B cell (primary cell): ENCODE data around the gene CCDC28B. TPM values are rescaled to one million over a fixed set of nuclear protein-coding genes. Genes with fewer than 3 reads are reported as not detected.

Source experiments
- polyA plus RNA-seq: library from polyadenylated mRNA; depleted of rRNA; stranded (reverse); fragments of >200 nt; gene quantifications from 2 replicates; pipeline ENCODE4 v1.2.3, GENCODE V29; 2012
- total RNA-seq, 2 donors: library from RNA; stranded (reverse); fragments of 120-200 nt in 1 of 2; gene quantifications; 1 replicate in 1 of 2; 2 replicates in 1 of 2; pipeline versions ENCODE4 v1.2.3 to v1.2.4, GENCODE V29; 2013 to 2022

The CCDC28B gene
- total and polyA plus RNA-seq, 2 donors (not counting 1 experiment from before 2014, with no cell fraction given): 7.8 to 8.0 TPM

Other genes with a start within 250 kb of the CCDC28B start
- gene KHDRBS1, start 186.7 kb upstream of the CCDC28B start, total RNA-seq: 99.0 and 101 TPM in 2 replicates
- 35.7 and 50.3 TPM in 2 replicates for gene KHDRBS1, start 186.7 kb upstream of the CCDC28B start, polyA plus RNA-seq
- 28.8 and 30.9 TPM in 2 replicates for gene TMEM39B, start 127.7 kb upstream of the CCDC28B start, total RNA-seq
- 31.0 and 32.3 TPM in 2 replicates for gene TMEM39B, start 127.7 kb upstream of the CCDC28B start, polyA plus RNA-seq
- 49.9 and 54.8 TPM in 2 replicates for gene KPNA6, start 92.5 kb upstream of the CCDC28B start, total RNA-seq
- 14.0 and 14.6 TPM in 2 replicates for gene KPNA6, start 92.5 kb upstream of the CCDC28B start, polyA plus RNA-seq
- gene TXLNA, start 20.9 kb upstream of the CCDC28B start, total RNA-seq: 38.3 and 38.4 TPM in 2 replicates
- 16.9 and 23.0 TPM in 2 replicates for gene TXLNA, start 20.9 kb upstream of the CCDC28B start, polyA plus RNA-seq
- 2.0 and 2.1 TPM in 2 replicates for gene IQCC, start 5.1 kb downstream of the CCDC28B start, total RNA-seq
- gene IQCC, start 5.1 kb downstream of the CCDC28B start, polyA plus RNA-seq: 1.6 and 2.0 TPM in 2 replicates
- gene DCDC2B, start 8.5 kb downstream of the CCDC28B start, total RNA-seq: not detected in 2 replicates
- gene DCDC2B, start 8.5 kb downstream of the CCDC28B start, polyA plus RNA-seq: not detected in 2 replicates
- gene TMEM234, start 21.8 kb downstream of the CCDC28B start, total RNA-seq: 50.4 and 60.8 TPM in 2 replicates
- 22.0 and 22.3 TPM in 2 replicates for gene TMEM234, start 21.8 kb downstream of the CCDC28B start, polyA plus RNA-seq
- 87.0 and 91.0 TPM in 2 replicates for gene EIF3I, start 21.8 kb downstream of the CCDC28B start, total RNA-seq
- 130 and 153 TPM in 2 replicates for gene EIF3I, start 21.8 kb downstream of the CCDC28B start, polyA plus RNA-seq
- 4.1 and 5.4 TPM in 2 replicates for gene FAM167B, start 46.6 kb downstream of the CCDC28B start, total RNA-seq
- 1.1 and 1.8 TPM in 2 replicates for gene FAM167B, start 46.6 kb downstream of the CCDC28B start, polyA plus RNA-seq
- 20.1 and 22.3 TPM in 2 replicates for gene LCK, start 50.7 kb downstream of the CCDC28B start, total RNA-seq
- gene LCK, start 50.7 kb downstream of the CCDC28B start, polyA plus RNA-seq: 23.8 and 35.2 TPM in 2 replicates
- 200 and 205 TPM in 2 replicates for gene HDAC1, start 91.5 kb downstream of the CCDC28B start, total RNA-seq
- gene HDAC1, start 91.5 kb downstream of the CCDC28B start, polyA plus RNA-seq: 170 and 184 TPM in 2 replicates
- 73.2 and 77.6 TPM in 2 replicates for gene MARCKSL1, start 135.6 kb downstream of the CCDC28B start, total RNA-seq
- gene MARCKSL1, start 135.6 kb downstream of the CCDC28B start, polyA plus RNA-seq: 106 and 109 TPM in 2 replicates
- 33.7 and 33.8 TPM in 2 replicates for gene FAM229A, start 161.9 kb downstream of the CCDC28B start, total RNA-seq
- gene FAM229A, start 161.9 kb downstream of the CCDC28B start, polyA plus RNA-seq: 33.3 and 40.9 TPM in 2 replicates
- gene TSSK3, start 161.9 kb downstream of the CCDC28B start, total RNA-seq: 10.4 and 11.6 TPM in 2 replicates
- 1.5 and 1.8 TPM in 2 replicates for gene TSSK3, start 161.9 kb downstream of the CCDC28B start, polyA plus RNA-seq
- gene BSDC1, start 193.8 kb downstream of the CCDC28B start, total RNA-seq: 117 and 124 TPM in 2 replicates
- gene BSDC1, start 193.8 kb downstream of the CCDC28B start, polyA plus RNA-seq: 54.5 and 69.0 TPM in 2 replicates